Gastroesophageal sphincter (tissue), 4 donors: ENCODE data around the gene PPM1H. TPM values are rescaled to one million over a fixed set of nuclear protein-coding genes. Genes with fewer than 3 reads are reported as not detected.

Source experiments
- ATAC-seq: fragments of 150-250 bp; one replicate; pipeline ENCODE4 v1.9.1; 2016; ENCODE audit warnings: mild to moderate bottlenecking, moderate library complexity
- H3K27ac ChIP-seq, 4 donors: fragments of 200-600 bp; sonication (generic) in 3 of 4; 1 replicate in 3 of 4; 2 replicates in 1 of 4; pipeline ENCODE4 v1.5.1; 2016 to 2019
- H3K27me3 ChIP-seq: fragments of 200-600 bp; sonication (generic); one replicate; pipeline ENCODE4 v1.5.1; 2019
- H3K36me3 ChIP-seq, 2 donors: fragments of 200-600 bp; sonication (generic); one replicate each; pipeline ENCODE4 v1.5.1; 2019; ENCODE audit warnings: control low read depth in 1 of 2
- H3K4me1 ChIP-seq, 3 donors: fragments of 200-600 bp; sonication (generic); 1 replicate in 2 of 3; 2 replicates in 1 of 3; pipeline ENCODE4 v1.5.1; 2016 to 2019; ENCODE audit warnings: control low read depth in 2 of 3
- H3K4me3 ChIP-seq, 2 donors: fragments of 200-600 bp; sonication (generic); one replicate each; pipeline ENCODE4 v1.5.1; 2019; ENCODE audit warnings: mild to moderate bottlenecking in 1 of 2, moderate library complexity in 1 of 2
- H3K9me3 ChIP-seq, 3 donors: fragments of 200-600 bp; sonication (generic); one replicate each; pipeline ENCODE4 v1.5.1; 2017 to 2019; ENCODE audit warnings: control low read depth in 2 of 3
- EP300 ChIP-seq: sonication (generic); formaldehyde crosslinking; IDR thresholded peaks from one replicate; pipeline ENCODE4 v1.6.1; 2017; ENCODE audit warnings: antibody characterized with exemption, mild to moderate bottlenecking
- POLR2A ChIP-seq, 2 donors: fragments of 450-650 bp; IDR thresholded peaks; one replicate each; pipeline ENCODE4 v1.6.1; 2017; ENCODE audit warnings: antibody characterized with exemption in 2 of 2, mild to moderate bottlenecking in 2 of 2, moderate library complexity in 1 of 2
- POLR2AphosphoS5 ChIP-seq: sonication (generic); formaldehyde crosslinking; IDR thresholded peaks from one replicate; pipeline ENCODE4 v1.6.1; 2017; ENCODE audit warnings: antibody characterized with exemption
- WGBS, 2 donors: methylation state at CpG; one replicate each; pipeline ENCODE4 v1.1.5; 2018; ENCODE audit warnings: low coverage in 1 of 2; 5-methylcytosine and 5-hydroxymethylcytosine counted together
- total RNA-seq, 4 donors: library from RNA; depleted of rRNA; stranded (reverse); fragments of >200 nt; gene quantifications; one replicate each; pipeline ENCODE4 v1.1.0, GENCODE V29; 2016
- TF ChIP-seq, protein P1 (sequence below), 4 experiments: fragments of 200-600 bp in 2 of 4; fragments of 450-650 bp in 2 of 4; sonication (generic) in 1 of 4; IDR thresholded peaks; one replicate each; pipeline ENCODE4 v1.5.1; 2017 to 2019; ENCODE audit warnings: antibody characterized with exemption in 4 of 4, mild to moderate bottlenecking in 2 of 4, moderate library complexity in 2 of 4

Gene PPM1H
- total RNA-seq, 4 donors from 2014 or later = 1.3 to 1.9 (median 1.6) TPM

DNA sequence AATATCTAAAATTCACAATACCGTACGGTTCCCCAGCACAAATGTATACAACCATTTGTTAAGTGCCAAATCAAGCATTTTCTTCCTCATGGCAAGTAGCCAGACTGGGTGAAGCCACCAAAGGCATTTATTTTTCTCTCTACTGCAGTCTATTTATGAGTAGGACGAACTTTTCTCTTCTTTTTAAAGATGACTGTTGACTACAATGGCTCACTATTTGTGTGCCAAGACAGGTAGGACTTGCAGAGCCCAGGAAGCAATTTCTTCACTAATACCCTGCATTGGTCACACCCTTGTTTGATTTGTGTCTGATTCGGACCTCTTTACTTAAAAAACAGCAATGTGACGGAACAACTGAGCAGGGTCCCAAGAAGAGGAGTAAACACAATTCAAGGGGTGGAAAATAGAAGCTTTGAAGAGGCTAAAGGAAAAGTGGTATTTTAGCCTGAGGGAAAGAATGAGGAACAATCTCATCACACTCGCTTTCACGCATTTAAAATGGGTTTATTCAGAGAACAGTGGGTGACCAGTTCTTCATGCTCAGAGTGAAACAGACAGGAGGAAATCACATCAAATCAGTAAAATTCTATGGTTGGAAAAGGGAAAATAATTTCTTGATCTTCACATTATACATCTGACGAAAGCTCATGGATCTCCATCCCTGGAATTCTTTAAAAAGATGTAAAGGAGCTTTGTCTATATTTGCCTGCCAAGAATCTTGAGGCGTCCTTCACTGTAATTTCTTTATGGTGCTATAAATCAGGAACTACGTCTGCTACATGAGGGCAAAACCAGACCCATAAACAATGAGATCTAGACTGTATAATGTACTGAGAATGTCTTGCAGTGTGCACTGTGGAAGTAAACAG is 183.8 kb downstream of the PPM1H start:
- H3K27me3 ChIP-seq = no peaks in the 10 kb centered on the region
- no peaks in the 10 kb centered on the region for H3K36me3 ChIP-seq
- no peaks in the 10 kb centered on the region for H3K9me3 ChIP-seq
- H3K4me3 ChIP-seq = no peak overlapping the region
- no peak for ATAC-seq
- WGBS, 2 donors = 76 to 77% methylated on average over 10 of the region's 10 CpGs
- H3K4me1 ChIP-seq = no peaks in the 10 kb centered on the region
- no peak for TF ChIP-seq EP300
- TF ChIP-seq POLR2AphosphoS5 = no peak
- TF ChIP-seq, protein P1, sequence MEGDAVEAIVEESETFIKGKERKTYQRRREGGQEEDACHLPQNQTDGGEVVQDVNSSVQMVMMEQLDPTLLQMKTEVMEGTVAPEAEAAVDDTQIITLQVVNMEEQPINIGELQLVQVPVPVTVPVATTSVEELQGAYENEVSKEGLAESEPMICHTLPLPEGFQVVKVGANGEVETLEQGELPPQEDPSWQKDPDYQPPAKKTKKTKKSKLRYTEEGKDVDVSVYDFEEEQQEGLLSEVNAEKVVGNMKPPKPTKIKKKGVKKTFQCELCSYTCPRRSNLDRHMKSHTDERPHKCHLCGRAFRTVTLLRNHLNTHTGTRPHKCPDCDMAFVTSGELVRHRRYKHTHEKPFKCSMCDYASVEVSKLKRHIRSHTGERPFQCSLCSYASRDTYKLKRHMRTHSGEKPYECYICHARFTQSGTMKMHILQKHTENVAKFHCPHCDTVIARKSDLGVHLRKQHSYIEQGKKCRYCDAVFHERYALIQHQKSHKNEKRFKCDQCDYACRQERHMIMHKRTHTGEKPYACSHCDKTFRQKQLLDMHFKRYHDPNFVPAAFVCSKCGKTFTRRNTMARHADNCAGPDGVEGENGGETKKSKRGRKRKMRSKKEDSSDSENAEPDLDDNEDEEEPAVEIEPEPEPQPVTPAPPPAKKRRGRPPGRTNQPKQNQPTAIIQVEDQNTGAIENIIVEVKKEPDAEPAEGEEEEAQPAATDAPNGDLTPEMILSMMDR (IDR thresholded peaks at IDR 0.05) = no peak
- TF ChIP-seq POLR2A (IDR thresholded peaks at IDR 0.05) = no peak
- H3K27ac ChIP-seq = no peak overlapping the region

DNA sequence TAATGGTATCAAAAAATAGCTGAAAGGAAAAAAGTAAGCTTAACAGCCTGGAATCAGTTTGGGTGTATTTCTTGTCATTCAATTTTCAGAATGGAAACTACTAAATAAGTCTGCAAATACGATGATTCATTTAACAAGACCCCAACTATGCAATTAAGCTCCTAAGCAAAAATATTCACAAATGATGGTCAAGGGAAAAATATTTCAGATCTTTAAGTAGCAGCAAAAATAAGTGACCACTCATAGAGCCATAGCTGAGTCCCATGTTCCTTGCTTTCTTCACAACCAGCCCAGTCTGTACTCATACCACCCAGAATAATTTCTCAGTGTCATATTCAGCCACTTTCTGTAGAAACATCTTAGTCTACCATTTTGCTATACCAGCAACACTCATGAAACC is 185.4 kb downstream of the PPM1H start:
- TF ChIP-seq, protein P1 (IDR thresholded peaks at IDR 0.05) = no peak
- TF ChIP-seq EP300 = no peak
- no peak for TF ChIP-seq POLR2AphosphoS5
- no peak for TF ChIP-seq POLR2A (IDR thresholded peaks at IDR 0.05)
- no peaks in the 10 kb centered on the region for H3K36me3 ChIP-seq
- 86 to 91% methylated on average over 1 of the region's 1 CpG for WGBS, 2 donors
- no peaks in the 10 kb centered on the region for H3K4me1 ChIP-seq
- no peaks in the 10 kb centered on the region for H3K27me3 ChIP-seq
- no peak overlapping the region for H3K4me3 ChIP-seq
- H3K9me3 ChIP-seq = no peaks in the 10 kb centered on the region
- ATAC-seq = no peak
- no peak overlapping the region for H3K27ac ChIP-seq

DNA sequence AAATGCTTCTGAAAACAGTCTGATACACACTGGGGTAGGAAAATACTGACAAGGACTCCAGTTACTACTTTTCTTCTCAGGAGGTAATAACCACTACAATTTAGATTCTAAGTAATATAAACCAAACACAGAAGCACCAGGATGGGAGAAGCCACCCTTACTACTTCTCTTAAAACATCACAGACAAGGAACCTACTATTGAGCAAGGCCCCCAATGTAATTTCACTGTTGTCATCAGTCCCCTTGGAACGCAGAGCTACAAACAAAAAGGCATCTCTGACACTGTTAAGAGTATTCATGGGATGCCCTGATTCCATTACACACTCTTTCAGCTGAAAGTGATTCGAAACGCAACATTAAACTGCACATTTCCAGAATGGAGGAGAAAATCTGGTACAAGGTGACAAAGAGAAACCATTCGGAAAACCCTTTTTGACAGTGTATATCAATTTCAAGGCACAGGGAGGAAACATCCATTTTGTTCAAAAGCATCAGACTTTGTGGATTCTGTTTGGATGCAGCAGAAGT is 185.9 kb downstream of the PPM1H start:
- H3K27ac ChIP-seq = no peak overlapping the region
- no peak overlapping the region for H3K4me3 ChIP-seq
- TF ChIP-seq POLR2AphosphoS5 = no peak
- TF ChIP-seq, protein P1 (IDR thresholded peaks at IDR 0.05) = no peak
- no peak for TF ChIP-seq POLR2A (IDR thresholded peaks at IDR 0.05)
- TF ChIP-seq EP300 = no peak
- no peaks in the 10 kb centered on the region for H3K36me3 ChIP-seq
- H3K9me3 ChIP-seq = no peaks in the 10 kb centered on the region
- H3K27me3 ChIP-seq = no peaks in the 10 kb centered on the region
- WGBS, 2 donors = 100% methylated on average over 3 of the region's 4 CpGs
- ATAC-seq = no peak
- H3K4me1 ChIP-seq = no peaks in the 10 kb centered on the region

DNA sequence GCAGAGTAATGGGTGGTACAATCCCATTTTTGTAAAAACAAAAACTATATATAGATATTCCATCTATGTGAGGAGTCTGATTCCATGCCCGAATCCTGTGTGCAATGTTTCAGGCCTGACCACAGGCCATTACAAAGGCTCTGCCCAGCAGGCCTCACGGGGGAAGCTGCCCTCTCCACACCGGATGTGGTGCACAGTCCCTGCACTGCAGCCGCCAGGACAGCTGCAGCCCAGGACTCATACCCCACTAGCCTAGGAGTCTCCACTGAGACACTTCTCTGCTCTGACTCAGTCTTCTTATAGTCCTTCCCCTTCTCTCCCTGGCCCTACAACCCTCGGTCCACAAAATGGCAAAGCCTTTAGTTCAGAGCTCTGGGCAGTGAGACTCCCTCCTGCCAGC is 190.4 kb downstream of the PPM1H start:
- H3K4me1 ChIP-seq = no peaks in the 10 kb centered on the region
- TF ChIP-seq POLR2AphosphoS5 (no peak), POLR2A (IDR thresholded peaks at IDR 0.05) (no peak), EP300 (no peak)
- TF ChIP-seq, protein P1 (IDR thresholded peaks at IDR 0.05) = no peak
- no peak for ATAC-seq
- no peak overlapping the region for H3K27ac ChIP-seq
- H3K27me3 ChIP-seq = no peaks in the 10 kb centered on the region
- 86 to 91% methylated on average over 4 to 5 of the region's 5 CpGs for WGBS, 2 donors
- H3K36me3 ChIP-seq = no peaks in the 10 kb centered on the region
- H3K4me3 ChIP-seq = no peak overlapping the region
- no peaks in the 10 kb centered on the region for H3K9me3 ChIP-seq
